Astrocyte of the hippocampus (primary cell): ENCODE results near the gene KRT81.
A peak's percentile ranks its signal among the peaks of the same experiment; 100 is the strongest.
"Not testable (repeated sequence)": the region's sequence is repeated elsewhere in the genome, so short reads cannot be mapped to it uniquely, and the experiment has no call there.

ENCODE experiments used
- DNase-seq: peaks from one replicate; pipeline ENCODE4 v3.0.0; 2011; ENCODE audit warnings: low read depth, low spot score

The KRT81 gene

DNA sequence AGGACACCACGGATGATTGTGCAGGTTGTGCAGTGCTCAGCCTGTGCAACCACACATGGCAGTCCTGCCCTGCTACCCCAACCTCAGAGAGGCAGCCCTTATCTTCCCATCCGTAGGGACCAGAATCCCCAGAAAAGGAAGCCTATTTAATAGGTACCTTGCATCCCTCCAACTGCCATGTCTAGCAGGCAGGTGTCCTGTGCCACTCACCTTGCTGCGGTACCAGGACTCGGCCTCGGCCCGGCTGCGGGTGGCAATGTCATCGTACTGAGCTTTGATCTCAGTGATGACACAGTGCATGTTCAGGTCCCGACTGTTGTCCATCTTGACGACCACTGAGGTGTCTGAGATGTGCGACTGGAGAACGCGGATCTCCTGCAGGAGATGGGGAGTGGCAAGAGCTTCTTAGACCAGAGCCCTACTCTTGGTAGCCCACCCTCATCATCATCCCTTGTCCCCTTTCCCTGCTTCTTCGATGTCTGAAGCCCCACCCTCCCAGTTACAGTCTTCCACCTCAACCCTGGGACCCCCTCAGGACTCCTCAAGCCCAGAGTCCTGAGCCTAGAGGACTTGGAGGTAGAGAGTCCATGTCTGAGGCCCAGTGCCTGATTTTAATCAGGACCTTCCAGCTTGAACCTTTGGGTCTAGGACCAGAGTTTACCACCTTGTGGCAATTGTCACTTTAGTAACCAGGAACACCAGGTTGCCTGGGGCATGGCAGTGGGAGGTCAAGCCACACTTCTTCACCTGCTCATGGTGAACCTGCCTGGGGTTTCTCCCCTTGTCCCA is 37.7 kb downstream of the KRT81 start:
- DNase-seq: no peak

DNA sequence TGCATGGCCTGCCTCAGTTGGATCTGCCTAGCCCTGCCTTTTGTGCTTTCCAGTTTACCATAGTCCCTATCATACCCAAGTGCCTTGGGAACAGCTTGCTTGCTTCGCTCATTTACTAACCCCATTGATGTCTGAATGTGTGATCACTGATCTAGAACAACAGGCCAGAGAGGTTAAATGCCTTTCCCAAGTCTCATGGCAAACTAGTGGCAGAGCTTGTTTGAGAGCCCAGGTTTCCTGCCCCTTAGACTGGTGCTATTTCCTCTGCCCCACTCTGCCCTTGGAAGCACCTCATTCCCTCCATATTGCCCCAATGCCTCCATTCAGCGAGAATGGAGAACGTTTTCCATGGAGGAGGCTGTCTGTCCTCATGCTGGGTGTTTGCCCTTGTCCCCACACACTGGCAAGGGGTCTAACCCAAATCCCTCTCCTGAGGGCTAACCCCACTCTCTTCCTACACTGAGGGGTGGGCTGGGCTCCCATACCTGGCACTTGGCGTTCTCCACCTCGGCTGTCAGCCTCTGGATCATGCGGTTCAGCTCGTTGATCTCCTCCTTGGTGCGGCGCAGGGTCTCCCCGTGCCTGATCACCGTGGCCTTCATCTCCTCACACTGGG is 38.5 kb downstream of the KRT81 start:
- DNase-seq: no peak

DNA sequence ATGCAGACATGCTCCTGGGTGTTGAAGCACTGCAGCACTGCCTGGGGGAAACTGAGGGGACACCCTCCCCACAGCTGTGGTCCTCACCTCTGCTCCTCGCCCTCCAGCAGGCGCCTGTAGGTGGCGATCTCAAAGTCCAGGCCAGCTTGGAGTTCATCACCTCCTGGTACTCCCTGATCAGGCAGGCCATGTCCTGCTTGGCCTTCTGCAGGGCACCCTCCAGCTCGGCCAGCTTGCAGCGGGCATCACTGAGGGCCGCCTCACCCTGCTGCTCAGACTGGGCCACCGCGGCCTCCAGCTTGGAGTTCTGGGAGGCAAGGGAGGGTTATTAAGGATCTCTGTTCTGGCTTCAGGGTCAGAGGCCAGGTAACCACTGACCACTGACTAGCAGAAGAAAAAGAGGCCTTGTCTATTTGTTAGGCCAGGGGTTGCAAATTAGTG is 39.1 kb downstream of the KRT81 start:
- not testable (repeated sequence) for DNase-seq

DNA sequence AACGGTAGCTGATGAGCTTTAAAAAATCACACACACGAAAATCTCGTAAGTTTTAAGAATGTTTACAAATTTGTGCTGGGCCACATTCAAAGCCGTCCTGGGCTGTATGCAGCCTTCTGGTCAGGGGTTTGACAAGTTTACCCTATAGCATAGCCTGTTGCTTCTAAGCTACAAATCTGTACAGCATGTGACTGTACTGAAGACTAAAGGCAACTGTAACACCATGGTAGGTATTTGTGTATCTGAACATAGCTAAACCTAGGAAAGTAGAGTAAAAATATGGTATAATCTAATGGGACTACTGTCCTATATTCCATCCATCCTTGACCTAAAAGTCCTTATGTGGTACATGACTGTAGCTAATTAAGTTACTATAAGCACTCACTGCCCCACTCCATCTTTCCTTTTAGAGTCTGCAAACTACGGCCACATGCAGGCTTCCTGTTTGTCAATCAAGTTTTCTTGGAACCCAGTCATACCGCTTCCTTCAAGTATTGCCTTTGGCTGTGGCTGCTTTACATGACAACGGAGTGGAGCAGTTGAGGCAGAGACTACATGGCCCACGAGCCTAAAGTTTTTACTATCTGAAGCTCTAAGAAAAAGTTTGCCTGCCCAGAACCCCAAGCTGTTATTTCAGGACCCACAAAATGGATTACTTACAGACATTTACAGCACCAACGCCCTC is 39.8 kb downstream of the KRT81 start:
- no peak for DNase-seq

DNA sequence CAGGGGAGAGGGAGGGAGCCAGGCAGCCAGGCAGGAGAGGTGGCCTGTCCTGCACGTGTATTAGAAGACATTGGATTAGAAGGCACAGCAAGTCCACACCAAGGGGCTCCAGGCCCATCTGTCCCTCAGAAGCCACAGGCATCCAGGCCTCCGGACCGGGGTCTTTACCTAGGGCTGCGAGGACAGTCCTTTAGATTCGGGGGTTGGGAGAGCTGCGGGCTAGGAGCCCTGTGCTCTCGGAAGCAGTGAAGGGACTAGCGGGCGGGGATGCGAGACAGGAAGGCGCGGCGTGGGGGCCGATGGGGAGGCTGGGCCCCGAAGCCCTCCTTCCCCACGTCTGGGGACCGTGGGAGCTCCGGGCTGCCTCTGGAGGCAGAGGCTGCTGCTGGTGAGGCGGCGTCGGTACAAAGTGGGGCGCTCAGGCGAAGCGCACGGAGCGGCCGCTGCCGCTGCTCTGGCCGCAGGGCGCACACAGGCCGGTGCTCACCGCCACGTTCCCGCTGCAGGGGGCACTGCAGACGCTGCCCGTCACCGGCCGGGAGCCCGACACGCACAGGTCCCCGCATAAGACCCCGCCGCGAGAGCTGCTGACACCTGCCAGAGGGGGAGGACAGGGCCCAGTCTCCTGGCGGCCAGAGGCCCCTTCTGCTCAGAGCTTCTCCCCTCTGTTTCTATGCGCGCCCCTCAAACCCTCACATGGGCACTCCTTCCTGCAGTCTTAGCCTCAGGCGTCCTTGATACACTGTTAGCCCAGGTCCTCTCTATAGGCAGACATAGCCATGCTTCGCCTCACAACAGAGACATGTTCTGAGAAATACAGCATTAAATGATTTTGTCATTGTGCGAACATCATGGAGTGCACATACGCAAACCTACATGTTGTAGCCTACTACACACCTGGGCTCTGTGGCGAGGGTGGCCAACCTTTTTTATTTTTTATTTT is 41.0 kb downstream of the KRT81 start:
- no peak for DNase-seq

DNA sequence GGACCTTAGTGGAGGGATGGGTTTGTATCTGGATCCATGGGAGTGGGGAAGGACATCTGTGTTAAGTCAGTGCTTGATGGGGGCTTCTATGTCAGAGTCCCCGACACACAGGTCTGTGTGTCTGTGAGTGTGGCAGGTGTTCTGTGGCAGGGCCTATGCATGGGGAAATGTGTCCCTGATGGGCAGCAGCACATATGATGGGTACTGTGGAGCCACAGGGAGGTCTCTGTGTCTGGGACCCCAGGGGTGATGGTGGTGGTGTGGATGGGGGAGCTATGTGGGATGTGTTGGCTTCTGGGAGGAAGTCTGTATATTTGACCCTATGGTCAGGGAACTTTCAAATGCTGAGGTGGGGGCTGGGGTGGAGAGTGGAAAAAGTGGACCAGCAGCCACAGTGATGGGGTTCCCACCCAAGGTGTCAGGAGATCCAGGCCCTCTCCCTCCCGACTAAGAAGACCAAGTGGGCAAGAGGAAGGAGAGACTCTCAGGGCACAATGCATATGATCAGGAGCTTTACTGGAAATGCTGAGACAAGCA is 41.8 kb downstream of the KRT81 start:
- no peak for DNase-seq

DNA sequence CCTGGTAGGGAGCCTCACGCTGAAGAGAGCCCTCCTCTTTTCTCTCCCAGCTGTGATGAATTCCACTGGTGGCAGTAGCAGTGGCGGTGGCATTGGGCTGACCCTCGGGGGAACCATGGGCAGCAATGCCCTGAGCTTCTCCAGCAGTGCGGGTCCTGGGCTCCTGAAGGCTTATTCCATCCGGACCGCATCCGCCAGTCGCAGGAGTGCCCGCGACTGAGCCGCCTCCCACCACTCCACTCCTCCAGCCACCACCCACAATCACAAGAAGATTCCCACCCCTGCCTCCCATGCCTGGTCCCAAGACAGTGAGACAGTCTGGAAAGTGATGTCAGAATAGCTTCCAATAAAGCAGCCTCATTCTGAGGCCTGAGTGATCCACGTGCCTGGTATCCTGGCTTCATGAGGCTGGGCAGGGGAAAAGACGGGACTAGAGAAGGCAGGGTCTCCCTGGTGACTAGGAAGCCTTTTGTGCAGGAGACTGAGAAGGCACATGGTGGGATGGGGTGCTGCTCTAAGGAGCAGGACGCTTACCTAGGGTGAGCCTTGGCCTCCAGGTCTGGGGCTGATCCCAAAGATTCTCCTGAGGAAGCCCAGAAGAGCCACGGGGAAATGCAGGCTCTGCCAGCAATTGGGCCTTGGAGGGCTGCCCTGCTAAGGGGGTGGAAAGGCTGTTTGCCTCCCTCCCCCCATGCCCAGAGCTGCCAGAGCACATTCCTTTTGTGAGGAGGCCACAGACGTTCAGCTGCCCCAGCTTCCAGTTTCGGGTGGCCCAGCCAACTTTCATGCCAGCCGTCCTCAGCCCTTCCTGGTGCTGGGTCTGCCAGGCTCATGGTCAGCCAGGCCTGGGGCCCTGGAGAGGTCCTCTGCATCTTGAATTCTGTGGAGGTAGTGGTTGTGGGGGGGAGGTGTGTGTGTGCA is 42.5 kb downstream of the KRT81 start:
- peak; percentile 73 for DNase-seq

DNA sequence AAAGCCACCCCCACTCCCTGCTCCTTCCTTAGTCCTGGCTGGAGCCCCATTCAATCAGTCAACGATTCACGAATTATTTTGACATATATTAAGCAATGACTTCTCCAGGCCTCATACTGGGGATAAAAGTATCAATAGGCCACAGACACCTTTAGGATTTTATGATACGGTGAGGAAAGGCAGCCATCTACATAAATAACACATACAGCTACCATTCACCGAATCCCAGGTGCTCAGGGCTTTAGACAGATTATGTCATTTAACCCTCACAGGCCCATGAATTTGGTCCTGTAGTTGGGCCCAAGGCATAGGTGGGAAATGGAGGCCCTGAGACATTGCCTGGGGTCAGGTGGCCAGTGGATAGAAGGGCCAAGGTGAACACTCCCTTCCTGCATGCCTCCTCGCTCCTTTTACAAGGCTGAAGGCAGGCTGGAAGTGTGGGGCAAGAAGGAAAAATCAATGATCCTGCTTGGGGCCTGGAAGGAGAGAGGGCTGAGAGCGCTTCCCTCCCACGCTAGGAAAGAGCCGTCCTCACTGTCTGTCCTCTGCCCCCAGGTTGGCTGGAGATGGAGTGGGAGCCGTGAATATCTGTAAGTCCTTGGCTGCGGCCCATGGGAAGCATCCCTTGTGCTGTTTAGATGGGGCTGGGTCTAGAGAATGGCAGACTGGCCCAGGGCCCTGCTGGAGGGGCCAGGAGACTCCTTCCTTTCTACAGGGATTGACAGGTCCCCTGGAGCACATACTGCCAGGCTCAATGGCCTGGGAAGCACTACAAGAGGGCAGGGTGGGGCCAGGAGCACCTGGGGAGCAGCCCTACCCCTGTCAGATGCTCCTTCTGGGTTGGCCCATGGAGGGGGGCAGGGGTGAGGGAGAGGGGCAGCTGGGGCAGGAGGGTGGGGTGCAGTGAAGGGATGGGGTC is 43.5 kb downstream of the KRT81 start:
- DNase-seq: no peak

DNA sequence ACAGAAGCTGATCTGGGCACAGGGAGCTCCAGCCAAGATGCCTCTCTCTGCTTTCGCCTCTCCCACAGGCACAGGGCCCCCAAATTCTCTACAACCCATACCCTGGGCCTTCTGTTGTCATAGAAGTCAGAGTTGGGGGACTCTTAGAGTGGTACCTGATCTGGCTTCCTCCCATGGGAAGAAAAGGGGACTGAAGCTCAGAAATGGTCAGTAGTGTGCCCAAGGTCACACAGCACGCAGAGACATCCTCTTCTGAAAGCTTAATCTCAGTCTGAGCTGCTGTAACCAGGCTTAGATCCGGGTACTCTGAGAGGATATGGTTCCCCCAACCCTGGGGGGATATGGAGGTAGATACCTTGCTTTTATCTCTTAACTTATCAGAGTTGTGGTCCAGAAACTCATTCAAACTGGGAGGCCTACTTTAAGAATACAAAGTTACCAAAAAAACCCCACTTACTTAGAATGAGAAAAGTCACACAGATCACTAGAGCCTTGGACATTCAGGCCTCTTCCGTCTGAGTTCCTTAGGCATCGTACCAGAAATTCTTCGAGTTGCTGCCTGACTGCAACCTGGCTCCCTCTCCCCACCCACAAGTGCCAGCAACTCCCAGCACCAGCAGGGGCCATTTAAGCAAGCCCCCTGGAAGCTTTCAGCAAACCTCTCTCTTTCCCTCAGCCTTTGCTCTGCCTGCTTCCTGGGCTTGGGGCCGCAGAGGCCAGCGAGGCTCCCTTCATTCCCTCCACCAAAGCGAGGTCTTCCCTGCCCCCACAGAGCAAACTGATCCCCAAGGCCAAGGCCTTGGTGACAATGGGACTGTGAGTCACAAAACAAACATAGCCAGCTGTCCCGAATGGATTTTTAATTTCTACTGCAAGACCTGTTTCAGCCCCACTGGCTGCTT is 44.4 kb downstream of the KRT81 start:
- peak; percentile 66 for DNase-seq

DNA sequence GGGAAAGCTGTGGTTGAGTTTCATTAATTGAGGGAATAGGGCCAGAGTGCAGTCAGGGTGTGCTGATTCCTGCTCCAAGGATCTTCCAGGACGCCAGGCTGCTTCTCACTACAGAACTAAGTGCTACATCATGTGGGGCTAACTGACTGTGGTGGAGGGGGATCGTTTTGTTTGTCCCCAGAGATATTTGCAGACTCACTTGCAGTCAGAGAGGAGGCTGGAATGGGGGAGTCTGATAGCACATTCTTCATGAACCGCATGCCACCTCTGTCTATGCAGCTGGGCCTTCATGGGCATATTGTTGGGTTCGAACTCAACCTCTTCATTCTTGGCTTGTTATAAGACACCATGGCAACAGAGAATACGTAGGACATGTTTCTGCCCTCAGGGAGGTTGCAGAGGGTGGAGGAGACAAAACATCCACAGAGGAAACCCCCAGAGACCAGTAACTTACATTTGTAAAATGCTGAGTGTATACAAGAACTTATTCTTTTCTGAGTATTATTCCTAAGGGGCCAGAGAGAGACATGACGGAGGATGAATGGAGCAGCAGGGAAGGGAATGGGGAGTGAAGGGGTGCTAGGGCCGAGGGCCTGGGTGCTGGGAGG is 45.3 kb downstream of the KRT81 start:
- DNase-seq: no peak

DNA sequence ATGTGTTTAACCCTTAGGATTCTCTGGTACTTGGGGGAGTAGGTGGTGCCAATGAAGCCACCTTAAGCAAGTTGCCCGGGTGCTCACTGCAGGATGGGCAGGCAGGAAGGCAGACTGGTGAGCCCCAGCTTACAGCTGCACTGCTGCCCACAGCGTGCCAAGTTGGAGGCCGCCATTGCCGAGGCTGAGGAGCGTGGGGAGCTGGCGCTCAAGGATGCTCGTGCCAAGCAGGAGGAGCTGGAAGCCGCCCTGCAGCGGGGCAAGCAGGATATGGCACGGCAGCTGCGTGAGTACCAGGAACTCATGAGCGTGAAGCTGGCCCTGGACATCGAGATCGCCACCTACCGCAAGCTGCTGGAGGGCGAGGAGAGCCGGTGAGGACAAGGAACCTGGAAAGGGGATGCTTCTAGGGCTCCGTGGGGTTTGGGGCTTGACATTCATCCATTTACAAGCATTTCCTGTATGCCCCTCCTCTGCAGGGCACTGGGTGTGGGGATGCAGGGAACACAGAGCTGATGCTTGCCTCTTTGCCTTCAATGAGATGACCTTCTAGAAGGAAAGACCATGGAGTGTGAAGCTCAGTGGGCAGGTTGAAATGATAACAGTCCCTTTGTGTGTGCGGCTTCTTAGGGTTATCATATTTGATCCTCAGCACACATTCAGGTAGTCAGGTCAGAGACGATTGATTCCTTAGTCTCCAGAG is 45.9 kb downstream of the KRT81 start:
- DNase-seq: no peak

DNA sequence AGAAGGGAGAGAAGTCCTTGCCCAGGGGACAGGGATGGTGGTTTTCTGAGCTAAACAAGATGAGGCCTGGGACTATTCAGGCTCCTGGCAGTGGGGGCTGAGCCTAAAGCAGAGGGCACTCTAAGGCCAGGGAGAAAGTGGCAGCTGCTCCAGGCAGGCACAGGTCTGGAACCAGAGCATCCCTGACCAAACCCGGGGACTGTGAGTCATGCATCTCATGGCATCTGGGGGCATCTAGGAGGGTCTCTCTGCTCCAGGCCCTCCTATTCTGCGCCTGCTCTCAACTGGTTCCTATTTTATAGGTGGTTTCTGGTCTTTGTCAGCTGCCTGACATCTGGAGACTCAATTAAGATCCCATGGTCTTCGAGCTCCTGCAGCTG is 46.7 kb downstream of the KRT81 start:
- no peak for DNase-seq

DNA sequence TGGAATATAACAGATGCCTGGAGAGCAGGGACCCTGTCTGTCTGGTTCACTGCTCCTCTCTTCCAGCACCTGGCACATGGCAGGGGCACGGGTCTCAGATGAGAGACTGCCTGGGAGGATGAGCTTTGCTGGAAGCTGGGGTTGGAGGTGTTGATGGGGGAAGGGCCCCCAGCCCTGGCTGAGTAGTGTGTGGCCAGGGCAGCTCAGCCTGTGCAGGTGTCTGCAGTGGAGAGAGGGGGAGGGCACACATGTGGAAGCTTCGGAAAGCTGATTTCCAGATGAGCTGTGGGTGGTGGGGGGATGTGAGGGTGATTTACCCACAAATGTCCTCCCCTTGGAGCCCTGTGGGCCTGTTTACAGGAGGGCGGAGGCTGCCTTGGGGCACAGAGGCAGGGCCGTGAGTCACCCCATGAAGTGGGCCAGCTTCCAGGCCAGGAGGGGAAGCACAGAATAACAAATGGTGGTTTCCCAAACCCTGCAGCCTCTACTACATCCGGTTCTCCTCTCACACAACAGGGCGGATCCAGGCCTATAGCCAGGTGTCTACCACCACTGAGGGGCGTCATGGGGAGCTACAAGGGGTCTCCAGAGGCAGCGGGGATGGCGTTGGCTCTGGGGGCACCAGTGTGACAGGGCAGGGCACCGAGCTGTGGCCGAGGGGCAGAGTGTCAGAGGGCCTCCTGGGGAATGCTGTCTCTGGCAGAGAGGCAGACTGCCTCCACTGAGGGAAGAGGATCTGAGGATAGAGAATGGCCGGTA is 47.3 kb downstream of the KRT81 start:
- peak; percentile 96 for DNase-seq

DNA sequence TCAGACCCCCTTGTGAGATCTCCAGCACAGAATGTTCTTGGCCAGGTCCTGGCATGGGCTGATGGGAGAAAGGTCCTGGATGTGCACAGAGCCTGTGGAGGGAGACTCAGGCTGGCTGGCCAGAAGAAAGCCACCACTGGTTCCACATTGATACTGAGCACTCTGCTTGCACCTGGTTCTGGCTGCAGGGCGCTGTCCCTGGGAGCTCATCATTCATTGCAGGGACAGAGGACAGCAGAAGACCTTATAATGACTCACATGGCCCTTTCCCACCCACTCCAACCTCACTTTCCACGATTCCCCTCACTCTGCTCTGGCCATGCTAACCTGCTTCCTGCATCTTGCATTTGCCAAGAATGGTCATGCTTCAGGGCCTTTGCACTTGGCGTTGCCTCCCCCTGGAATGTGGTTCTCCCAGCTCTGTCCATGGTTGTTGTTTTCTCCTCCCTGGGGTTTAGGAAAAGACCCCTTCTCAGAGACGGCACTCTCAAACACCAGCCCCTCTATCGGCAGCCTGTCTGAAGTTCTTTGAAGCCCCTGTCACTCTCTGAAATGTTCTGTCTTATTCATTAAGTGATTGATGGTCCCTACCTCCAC is 48.0 kb downstream of the KRT81 start:
- DNase-seq: no peak

DNA sequence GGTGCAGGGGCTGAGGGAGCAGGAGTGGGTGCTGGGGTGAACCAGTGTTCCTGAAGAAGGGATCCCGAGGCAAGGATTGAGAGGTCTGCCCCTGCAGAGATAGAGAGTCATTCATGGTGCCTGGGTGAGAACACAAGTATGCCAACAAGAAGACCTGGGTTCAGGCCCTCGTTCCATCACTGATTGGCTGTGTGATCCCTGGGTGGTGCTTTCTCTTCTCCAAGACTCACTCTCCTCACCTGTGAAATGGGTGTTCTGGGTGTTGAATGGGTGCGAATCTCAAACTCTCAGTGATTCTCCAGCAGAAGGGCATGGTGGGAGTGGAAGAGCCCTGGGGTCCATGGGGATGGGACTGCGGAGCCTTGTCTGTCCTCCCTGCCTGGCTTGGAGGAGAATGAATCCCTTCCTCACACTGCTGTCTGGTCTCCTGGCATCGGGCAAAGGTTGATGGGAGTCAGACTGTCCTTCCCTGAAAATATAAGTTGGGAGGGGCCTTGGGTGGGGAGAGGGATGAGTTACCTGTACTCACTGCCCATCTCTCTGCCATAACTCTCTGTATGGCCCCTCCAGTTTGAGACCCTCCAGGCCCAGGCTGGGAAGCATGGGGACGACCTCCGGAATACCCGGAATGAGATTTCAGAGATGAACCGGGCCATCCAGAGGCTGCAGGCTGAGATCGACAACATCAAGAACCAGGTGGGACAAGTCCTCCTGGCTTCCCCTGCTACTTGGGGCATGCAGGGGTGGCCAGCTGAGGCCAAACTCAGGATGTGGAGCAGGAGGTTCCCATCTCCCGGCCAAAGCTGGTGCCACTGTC is 48.7 kb downstream of the KRT81 start:
- DNase-seq: no peak
